ENCODE data around the gene RSRC1.
"Not testable (repeated sequence)": the region's sequence is repeated elsewhere in the genome, so short reads cannot be mapped to it uniquely, and the experiment has no call there.

The RSRC1 gene

GRCh38 chr3:158101335-158102241 is 8.3 kb upstream of the RSRC1 start:
- no peak for DNase-seq

DNA sequence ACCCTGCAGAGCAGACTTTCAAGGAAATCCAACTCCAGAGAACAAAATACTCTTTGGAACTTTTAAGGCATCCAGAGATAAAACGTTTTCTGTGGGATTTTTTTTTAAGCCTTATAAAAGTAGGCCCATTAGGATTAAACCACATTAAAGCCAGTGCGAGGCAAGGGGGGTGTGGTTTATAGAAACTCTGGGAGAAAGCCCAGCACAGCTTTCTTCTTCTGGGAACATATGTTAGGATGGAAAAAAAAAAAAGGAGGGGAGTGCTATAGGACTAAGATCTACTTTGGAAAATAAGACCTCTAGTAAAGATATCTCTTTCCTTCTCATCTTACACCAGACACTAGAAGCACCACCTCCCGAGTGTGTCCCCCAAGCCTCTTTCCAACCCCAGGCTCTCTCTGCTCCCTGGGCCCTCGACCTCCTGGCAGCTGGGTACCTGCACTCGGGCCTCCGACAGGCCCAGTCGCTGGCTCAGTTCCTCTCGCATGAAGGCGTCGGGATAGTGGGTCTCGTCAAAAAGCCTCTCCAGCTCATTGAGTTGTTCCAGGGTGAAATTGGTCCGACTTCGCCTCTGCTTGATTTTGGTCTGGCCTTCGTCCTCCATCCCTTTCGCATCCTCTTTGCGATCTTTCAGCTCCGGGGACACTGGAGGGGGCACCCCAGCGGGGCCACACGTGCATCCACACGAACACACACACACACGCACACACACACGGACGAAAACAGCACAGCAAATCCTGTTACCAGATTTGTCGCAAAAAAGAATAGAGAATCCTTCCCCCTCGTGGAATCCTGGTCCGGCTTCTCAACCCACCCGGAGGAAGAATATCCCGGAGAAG is 7.4 kb upstream of the RSRC1 start:
- no peak for DNase-seq

- DNase-seq = peak; percentile 32
These were observed 6.6 kb upstream of the RSRC1 start for GRCh38 chr3:158103081-158103886.

DNA sequence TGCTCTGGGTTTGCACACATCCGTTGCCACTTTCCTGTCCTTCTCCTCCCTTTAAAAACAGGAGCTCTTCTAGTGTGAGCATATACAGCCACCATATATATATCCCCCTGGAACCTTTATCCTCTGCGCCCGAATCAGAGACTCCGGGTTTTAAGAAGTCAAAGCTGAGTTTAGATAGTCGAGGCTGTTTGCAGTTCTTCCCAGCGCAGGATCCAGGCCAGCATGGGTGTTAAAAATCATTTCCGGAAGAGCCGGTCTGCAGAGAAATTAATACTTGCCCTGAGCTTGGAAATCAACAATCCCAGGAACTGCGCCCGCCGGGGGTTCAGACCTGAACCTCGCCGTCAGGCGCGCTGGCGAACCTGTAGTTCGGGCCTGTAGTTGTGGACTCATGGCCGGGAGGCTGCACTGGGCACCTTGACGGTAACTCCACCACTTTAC is 6.0 kb upstream of the RSRC1 start:
- no peak for DNase-seq

DNA sequence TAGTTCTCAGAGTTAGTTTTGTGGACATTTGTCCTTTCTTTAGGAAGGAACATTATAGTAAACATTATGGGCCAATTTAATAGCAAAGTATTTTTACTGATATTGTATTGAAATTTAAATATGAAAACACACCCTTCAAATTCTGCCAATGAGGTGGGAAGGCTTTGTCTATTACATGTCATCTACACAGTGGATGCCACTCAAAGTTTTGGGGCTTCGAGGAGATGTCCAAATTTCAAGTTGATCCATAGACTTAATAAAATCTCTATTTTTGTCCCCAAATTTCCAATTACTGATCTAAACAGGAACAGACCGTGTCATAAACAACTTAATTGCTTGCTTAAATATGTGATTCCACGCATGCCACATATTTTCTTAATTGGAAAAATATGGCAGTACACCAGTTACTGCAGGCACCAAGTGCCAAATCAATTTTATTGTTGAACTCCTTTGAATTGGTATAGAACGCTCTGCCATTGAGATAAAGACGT is 5.4 kb upstream of the RSRC1 start:
- no peak for DNase-seq

- no peak for DNase-seq
These were observed 4.7 kb upstream of the RSRC1 start for GRCh38 chr3:158105119-158105709.

DNA sequence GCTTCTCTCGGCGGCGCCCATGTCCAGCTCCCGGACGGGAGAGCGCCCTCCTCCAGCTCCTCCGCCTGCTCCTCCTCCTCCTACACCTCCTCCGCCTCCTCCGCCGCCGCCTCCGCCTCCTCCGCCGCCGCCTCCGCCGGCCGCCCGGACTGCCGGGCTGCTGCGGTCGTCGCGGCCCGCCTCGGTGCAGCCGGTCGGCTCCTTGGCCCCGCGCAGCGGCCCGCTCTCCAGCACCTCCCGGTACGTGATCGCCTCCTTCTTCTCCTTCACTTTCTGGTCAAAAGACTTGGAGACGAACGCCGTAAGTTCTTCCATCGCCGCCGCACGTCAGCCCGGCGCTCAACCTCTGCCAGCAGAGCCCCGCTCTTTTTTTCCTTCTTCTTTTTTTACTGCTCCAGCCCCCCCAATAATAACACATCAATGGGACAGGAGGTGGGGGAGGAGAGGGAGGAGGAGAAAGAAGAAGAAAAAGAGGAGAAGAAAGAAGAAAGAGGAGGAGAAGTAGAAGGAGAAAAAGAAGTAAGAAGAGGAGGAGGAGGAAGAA is 4.1 kb upstream of the RSRC1 start:
- peak; percentile 36 for DNase-seq

DNA sequence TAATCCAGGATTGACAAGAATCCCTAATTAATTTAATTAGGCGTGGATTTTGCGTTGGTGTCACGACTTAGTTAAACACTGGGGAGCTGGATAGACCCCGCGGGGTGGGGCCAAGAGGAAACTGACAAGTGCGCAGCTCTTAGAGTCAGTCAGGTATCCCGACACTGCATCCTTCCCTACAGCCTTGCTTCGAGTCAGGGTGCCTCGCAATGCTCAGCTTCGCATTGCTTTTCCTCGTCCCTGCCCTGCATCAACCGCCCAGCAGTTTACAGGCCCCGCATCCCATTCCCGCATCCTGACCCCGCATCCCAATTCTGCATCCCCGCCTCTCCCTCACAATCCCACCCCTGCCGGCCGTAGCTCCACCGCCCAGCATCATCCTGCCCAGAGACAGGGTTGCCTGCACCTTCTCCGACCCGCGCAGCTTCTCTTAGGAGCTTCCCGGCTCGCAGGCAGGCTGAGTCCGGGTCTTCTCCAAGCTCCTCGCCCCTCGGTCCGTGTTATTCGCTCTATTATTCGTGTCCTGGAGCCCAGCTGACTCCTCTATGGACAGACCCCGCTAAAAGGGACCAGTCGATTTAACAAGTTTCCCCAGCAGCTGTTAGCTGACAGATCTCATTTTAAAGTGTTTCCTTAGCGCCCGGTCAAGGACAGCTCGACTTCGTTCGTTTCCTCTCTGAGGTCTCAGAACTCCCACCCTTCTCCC is 3.0 kb upstream of the RSRC1 start:
- no peak for DNase-seq

GRCh38 chr3:158107605-158108444 is 2.1 kb upstream of the RSRC1 start:
- no peak for DNase-seq

DNA sequence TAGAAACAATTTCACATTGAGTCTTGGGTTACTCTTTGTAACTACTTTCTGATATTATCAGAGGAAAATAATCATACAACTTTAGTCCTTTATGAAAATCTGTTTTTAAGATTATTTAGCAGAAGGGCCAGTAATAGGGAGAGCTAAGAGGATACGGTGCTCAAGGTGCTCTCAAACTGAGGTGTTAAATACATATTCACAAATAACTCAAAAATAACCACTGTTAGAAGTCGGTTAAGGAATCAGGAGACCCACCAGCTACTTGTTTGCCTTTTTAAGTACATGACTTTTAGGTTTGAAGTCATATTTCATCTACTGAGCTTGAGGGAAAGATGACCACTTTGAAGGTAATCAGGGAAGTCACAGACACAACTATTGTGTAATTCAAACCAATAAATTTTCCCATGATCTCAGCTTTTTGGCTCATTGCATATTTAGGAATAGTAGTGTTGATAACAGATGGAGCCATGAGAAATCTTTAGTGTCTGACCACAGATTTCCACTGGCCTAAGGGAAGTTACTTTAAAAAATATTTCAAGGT is 1.4 kb upstream of the RSRC1 start:
- DNase-seq = peak; percentile 18

DNA sequence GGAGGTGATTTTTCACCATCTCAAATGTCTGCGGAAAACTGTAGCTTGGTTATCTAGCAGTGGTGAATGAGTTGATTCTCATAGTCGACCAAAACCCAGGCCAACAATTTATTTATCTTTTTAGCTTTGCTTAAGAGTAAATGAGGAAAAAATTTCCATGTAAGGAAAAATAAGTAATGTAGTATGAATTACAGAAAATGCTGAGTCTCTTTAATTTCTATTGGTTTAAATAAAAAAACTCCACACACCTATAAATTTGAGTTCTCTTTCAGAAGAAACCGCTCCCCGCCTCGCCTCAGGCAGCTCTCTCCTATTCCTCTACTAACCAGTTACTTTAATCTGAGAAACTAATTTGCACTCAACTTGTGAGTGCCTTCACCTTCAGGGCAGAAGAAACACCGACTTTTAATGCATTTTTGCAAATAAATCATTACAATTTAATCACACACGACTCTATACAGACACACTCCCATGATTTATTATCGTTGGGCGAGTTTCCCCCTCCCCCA is 540 bp upstream of the RSRC1 start:
- no peak for DNase-seq

GRCh38 chr3:158110658-158111018 is 749 bp downstream of the RSRC1 start:
- DNase-seq = no peak

DNA sequence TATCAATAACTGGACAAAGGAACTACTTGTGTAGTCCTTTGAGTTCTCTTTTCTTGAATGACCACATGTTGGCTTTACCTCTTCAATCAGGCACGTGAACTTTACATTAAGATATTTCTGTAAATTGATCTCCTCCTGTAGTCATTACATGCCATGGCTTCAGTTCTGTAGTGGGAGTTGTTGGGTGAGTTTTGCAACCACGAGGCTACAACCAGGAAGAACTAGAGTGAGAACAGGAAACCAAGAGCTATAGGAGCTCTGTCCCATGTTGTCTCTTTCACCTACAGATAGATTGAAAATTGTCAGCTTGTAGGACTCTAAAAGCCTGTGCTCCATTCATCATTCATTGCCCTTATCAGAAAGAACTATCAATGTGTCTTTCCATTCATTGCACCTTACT is 2.0 kb downstream of the RSRC1 start:
- peak; percentile 41 for DNase-seq

GRCh38 chr3:158113595-158113994 is 3.7 kb downstream of the RSRC1 start:
- not testable (repeated sequence) for DNase-seq

DNA sequence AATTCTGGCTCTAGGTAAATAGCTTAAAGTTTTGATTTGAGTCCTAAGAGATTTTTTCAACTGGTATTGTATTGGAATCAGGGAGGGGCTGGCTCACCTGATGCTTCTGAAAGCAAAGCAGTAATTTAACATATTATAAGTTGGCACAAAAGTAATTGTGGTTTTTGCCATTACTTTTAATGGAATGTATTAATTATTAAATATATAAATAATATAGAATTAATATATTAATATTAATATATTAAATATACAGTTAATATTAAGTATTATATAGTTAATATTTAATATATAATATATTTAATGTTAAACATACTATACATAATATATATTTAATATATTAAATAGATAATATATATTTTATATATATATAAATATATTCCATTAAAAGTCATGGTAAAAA is 10.4 kb downstream of the RSRC1 start:
- DNase-seq = no peak

- DNase-seq = no peak
These were observed 11.4 kb downstream of the RSRC1 start for GRCh38 chr3:158121295-158121694.

GRCh38 chr3:158122721-158123120 is 12.8 kb downstream of the RSRC1 start:
- not testable (repeated sequence) for DNase-seq

DNA sequence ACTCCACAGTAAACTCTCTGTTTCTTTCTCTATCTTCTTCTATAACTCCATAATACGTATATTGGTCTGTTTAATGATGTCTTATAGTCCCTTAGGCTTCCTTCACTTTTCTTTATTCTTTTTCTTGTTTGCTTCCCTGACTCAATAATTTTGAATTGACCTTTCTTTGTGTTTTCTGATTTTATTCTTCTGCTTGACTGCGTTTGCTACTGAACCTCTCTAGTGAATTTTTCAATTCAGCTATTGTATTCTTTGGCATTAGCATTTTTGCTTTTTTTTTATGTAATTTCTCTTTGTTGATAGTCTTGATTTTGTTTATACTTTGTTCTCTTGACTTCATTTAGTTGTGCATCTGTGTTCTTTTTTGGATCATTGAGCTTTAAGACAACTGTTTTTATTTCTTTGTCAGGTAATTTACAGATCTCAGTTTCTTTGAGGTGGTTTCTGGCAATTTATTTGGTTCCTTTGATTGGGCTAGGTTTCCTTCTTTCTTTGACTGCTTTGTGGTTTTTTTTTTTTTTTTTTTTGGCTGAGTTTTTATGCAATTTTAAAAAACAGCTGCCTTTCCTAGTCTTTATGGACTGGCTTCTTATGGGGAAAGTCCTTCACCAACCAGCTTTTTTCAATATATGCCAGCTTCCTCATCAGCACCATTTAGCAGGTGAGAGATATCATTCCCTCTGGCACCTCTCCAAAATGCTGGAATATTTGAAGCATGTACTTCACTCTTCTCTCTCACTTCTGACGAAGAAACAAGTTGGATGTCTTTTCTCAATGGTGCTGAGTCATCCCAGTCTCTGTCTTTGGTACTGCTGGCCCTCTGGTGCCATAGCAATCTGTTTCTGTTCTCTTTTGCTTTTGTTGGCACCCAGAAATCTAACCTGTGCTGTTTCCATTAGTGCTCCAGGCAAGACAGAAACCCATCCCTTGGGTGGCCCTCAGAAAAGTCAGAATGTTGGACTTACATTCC is 17.6 kb downstream of the RSRC1 start:
- peak; percentile 39 for DNase-seq

DNA sequence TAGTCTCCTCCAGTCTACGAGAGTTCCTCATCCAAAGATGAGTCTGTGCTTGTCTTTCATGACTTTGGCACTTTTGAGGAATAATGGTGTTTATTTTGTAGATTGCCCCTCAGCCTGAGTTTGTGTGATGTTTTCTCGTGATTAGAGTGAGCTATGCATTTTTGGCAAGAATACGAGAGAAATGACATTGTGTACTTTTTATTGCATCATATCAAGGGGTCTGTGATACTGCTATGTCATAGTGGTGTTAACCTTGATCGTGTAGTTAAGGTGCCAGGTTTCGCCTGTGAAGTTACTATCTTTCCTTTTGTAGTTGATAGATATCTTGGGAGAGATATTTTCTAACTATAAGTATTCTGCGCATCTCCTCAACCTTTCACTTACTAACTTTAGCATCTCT is 18.9 kb downstream of the RSRC1 start:
- DNase-seq = no peak
